HG03469 (cell line): Measurements from ENCODE around the gene EGFR.
A peak's percentile ranks its signal among the peaks of the same experiment; 100 is the strongest.

Experiments
- ATAC-seq: cut with Tn5 transposase; IDR thresholded peaks from one replicate; pipeline ENCODE4 v1.9.1; 2021; ENCODE audit warnings: mild to moderate bottlenecking, moderate library complexity, moderate number of reproducible peaks; ENCODE audit not compliant: unreplicated experiment

The EGFR gene

DNA sequence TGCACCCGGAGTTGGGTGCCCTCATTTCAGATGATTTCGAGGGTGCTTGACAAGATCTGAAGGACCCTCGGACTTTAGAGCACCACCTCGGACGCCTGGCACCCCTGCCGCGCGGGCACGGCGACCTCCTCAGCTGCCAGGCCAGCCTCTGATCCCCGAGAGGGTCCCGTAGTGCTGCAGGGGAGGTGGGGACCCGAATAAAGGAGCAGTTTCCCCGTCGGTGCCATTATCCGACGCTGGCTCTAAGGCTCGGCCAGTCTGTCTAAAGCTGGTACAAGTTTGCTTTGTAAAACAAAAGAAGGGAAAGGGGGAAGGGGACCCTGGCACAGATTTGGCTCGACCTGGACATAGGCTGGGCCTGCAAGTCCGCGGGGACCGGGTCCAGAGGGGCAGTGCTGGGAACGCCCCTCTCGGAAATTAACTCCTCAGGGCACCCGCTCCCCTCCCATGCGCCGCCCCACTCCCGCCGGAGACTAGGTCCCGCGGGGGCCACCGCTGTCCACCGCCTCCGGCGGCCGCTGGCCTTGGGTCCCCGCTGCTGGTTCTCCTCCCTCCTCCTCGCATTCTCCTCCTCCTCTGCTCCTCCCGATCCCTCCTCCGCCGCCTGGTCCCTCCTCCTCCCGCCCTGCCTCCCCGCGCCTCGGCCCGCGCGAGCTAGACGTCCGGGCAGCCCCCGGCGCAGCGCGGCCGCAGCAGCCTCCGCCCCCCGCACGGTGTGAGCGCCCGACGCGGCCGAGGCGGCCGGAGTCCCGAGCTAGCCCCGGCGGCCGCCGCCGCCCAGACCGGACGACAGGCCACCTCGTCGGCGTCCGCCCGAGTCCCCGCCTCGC, at the start of gene EGFR:
Gene EGFR (plus strand): TSS at position 657 of the 830 bp plus-strand sequence. CDS start 261 bp downstream, outside the sequence.
- no peak for ATAC-seq

DNA sequence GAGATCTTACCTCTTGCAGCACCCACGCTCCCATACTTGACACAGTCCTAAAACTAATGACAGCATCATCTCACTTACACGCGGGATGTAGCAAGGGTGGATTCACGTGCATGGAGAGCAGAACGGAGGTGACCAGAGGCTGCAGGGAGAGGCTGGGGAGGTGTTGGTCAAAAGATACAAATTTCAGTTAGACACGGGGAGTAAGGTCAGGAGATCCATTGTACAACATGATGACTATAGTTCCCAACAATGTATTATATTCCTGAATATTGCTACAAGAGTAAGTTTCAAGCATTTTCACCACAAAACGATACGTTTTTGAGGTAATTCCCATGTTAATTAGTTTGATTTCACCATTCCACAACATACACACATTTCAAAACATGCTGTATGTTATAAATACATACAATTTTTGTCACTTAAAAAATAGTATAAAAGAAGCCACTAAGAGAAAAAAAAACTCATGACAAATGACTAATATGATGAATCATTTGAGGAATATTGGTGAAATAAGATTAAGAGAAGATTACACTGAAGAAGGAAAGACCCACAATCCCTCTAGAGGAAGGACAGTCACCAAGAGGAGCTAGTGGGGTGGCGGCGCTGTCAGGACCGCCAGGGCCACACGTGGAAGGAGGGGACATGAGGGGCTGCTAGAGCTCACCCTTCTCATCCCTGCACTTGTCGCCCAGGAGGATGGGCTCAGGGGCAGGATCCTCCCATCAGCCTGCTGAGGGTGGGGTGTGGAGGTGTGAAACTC, 49.4 kb upstream of the EGFR start:
- ATAC-seq: no peak

DNA sequence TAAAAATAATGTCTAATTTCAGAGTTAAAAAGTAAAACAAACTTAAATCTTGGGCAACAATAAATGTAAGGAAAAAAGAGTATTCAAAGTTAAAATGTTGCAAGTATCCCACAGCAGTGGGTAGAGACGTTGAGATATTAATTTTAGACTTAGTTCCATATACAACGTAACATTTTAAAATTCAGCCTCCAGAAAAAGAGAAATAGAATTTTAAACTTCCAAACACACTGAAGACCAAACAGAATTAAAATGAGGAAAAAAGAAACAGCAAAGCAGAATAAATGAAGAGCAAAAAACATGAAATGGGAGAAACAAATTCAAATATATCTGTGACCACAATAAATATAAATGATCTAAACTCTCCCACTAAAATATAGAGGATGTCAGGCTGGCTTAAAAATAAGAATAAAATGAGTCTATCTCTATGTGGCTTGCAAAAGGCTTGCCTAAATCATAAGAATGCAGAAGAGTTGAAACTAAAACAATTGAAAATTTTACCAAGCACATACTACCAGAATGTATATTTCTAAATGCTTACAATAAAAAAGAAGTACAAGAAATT, 46.0 kb upstream of the EGFR start:
- no peak for ATAC-seq

DNA sequence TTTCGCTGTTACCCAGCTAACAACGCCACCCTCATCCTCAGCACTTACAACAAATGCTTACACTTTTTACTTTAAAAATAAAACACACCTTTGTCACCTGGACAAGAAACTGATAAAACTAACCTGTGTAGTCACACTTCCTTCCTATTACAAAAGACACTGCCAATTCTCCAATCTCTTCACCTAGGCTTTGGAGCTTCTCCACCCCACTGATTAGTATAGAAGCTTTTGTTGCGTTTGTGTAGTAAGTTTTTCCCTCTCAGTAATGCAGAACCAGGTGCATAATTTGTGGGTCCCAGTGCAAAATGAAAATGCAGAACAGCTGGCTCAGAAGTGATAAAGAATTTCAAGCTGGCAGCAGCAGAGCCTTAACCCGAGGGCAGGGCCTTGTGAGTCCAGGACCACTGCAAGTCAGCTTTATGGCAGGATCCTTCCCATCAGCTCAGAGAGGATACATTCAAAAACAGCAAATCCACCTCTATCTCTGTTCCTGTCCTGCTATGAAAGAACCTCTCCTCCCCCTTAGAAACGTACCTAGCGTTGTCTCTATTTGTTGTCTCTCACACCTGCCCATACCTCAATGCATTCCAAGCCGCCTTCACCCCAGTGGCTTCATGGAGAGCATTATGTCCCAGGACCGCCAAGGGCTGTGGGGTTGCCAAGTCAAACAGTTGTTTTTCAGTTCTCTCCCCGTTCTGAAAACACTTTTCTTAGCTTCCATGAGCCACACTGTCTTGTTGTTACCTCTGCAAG, 40.3 kb upstream of the EGFR start:
- no peak for ATAC-seq

DNA sequence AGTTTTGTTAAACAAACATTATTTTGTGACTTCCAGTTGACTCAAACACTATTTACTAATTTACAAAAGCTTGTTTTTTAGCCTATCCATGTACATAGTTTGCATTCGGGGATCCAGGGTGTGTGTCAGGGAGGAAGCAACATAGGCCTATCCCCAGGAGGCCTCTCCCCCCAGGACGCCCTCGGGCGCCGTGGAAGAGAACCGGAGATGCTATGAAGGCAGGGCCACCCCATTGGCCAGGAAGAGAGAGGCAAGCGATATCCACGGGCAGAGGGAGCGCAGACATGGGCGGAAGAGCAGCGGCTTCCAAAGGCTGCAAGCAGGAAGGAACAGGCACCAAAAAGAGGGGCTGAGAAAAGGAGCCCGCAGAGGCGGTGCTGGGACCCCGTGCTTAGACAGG, 38.3 kb upstream of the EGFR start:
- ATAC-seq: no peak

DNA sequence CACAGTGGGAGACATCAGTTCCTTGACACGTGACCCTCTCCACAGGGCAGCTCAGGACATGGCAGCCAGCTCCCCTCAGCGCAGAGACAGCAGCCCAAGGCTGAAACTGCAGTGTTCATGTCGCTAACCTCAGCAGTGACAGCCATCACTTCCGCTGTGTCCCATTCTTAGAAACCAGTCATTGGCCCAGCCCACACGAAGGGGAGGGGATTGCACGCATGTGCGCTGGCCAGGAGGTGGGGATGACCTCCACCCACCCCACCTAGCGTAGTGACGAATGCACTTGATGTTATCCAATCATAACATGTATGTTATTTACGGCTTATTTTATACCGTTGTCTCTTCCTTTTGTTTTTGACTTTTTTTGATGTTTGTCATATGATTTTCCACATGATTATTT, 36.9 kb upstream of the EGFR start:
- no peak for ATAC-seq

DNA sequence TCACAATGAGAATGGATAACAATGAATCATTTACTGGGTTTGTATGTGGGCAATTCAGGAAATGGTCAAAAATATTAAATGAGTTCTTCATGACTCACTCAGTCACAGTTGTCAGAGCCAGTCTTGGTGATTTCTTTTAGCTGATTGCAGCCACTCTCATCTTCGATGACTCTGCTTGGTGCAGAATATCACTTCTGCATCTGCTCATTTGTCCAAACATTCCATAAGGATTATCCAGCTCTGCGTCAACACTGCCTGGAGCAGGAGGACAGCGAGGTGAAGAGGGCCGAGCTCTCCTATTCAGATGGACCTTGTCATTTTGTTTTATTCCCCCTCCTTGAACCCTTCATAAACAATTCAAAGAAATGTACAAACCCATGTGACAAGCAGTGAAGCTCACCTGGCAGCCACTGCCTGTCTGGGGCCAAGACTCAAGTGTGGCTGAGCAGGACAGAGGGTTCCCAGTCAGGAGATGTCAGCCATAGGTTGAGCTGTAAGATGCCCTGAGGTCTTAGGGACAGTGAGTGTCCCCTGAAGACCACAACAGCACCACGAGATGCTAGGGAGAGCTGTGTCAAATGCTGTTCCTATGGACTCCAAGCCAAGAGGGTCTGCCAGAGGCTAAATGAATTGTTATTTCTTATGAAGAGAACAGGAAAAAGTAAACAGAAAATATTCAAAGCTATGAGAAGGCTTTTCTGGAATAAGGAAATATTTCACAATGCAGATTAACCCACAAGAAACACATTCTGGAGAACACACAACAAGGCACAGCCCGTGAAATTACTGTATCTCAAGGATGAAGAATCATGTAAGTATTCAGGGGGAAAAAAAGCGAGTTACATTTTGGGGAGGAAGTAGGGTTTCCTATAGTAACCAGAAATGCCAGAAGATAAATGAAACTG, 33.1 kb upstream of the EGFR start:
- ATAC-seq: no peak

DNA sequence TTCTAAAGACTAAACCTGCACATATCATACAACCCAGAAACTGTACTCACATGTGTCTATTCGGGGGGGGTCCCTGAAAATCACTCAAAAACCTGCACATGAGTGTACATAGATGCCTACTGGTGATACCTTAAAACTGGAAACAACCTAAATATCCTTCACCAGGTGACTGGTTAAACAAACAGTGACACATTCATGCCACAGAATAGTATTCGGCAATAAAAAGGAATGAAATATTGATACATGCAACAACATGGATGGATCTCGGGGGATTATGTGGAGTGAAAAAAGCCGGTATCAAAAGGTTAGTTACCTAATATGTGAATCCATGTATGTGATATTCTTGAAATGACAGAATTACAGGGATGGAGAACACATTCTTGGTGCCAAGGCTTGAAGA, 32.1 kb upstream of the EGFR start:
- no peak for ATAC-seq

DNA sequence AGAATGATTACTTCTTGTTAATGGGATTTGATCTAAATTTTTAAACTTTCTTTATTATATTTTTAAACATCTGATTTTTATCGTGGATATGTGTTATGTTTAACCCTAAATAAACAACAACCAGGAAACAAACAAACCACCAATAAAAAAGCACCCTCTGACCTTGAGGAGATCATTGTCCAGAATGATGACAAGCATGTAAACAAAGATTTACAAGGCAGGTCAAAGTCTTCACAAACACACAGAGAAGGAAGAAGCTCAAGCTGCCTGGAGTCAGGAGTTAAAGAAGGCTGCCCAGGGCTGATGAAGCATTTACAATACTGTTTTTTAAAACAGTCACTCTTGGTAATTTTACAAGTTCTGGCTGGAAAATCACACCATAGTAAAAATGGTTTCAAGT, 31.0 kb upstream of the EGFR start:
- no peak for ATAC-seq

DNA sequence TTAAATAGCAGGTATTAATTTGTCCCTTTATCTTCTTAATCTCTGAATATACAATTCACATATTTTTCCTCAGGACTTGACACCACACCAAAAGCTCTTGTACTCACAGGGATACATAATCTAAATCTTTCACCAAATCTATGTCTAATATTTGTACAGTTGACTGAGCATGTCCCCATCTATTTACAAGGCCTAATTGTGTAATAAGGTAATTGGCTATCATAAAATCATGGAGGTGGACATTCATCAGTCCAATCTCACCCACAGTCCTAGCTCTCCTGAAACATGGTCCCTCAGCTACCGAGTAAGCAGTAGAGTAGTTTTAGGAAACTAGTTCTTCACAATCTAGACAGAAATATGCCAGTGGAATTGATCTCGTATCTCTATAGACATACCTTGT, 30.3 kb upstream of the EGFR start:
- ATAC-seq: no peak

DNA sequence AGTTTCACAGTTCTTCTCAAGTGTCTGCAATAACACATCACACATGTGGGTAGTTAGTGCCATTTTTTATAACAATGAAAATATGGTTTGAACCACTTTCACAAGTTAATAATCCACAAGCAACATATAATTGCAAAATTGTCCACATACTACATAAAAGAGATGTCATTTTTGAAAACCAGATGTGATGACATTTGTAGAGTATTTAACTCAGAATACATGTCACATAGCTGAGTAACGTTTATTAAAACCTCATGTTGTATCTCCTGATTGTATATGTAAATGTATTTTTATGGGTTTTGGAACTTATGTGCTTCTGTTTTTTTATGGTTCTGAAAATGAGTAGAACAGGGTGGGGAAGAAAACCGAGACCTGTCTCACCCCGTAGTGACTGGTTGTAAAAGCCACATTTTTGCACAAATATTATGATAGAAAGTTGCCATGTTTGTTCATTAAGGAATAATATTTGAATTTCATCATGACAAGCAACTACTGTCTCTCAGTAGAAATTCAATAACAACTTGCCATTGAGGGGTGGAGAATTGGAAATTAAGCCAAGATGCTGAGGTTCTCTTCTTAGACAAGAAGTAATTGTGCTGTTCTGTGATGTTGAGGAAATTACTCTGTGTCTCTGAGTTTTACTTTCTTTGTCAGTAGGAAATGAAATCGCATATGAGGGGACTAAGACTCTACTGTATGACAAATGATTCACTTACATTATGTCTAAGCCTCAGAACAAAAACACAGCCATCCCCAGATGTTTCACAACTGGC, 29.2 kb upstream of the EGFR start:
- ATAC-seq: no peak

DNA sequence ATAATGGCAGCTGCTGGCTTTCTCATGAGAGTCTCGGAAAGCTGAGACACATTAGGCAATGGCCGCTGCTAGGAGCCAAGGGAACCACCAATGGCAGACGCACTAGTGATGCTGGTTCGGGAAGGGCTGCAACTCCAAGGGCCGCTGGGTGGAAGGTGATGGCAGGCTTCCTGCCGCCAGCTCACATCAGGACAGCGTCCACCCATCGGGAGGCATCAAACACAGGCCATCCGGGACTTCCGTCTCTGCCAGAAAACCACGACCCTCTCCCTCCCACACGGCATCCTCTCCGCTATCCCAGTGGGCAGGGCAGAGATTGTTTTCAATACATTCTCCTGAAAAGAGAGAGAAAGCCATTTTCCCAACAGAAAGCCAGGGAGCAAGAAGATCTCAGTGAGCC, 27.5 kb upstream of the EGFR start:
- ATAC-seq: no peak

DNA sequence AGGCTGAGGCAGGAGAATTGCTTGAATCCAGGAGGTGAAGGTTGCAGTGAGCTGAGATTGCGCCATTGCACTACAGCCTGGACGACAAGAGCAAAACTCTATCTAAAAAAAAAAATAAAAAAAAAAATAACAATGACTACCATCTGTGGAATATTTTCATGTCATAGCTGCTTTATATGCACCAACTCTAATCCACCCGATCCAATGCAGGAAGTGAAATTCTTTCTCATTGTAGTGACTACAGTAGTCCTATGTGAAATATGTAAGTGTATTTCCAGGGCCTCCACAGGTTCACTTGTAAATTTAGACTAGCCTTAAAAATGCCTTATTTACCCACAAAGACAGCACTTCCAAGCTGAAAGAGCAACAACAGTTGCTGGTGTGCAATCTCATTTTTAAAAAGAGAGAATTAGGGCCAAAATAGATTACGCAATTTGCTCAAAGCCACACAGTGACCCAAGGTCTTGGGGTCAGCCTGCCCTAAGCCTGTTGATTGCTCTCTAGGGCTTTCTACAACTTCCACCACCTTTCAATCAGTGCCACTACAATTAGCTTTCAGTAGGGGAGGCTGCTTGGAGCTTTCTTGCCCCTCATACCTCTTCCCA, 25.8 kb upstream of the EGFR start:
- no peak for ATAC-seq

DNA sequence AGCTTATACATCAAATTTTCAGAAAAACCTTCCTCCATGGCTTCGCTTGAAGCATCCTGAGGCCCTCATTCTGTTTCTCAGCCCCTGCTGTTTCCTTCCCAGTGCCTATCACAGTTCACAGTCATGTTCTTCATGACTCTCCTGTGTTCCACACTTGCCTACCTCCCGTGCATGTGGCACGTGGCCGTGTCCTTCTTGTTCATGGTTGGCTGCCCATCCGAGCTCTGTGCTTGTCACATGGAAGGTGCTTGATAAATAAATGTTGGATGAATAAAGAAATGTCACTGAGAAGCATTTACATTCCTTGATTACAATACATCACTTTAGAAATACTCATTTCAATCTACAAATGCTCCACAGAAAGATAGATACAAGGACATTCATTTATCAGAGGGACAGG, 23.7 kb upstream of the EGFR start:
- ATAC-seq: no peak

DNA sequence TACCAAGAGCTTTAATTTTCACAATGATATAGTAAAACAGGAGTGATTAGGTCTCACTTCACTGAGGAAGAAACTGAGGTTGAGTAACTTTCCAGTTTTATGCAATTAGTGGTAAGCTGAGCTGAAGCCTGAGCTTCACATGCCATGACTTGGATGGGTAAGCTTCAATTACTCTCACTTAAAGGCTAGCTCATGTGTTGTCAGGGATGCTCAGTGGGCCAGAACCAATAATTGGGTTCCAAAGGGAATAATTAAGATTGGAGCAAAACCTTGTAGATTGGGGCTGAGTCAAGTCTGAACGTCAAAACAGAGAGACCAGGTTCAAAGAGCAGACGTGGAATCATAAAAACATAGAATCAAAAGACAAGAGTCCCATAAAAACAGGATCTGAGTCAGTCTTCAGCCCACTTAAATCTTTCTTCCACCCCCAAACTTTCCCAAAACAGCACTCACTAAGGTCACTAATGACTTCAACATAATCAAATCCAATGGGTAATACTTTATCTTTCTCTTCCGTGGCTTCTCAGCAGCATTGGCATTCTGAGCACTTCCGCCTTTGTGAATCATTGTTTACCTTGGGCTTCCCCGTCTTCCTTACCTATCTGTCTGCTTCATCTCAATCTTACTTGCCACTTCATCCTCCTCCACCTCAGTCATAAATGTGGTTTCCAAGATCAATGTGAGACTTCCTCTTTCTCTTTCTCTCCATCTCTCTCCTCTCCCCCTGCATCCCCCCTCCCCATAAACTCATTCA, 23.0 kb upstream of the EGFR start:
- ATAC-seq: peak; percentile 82

DNA sequence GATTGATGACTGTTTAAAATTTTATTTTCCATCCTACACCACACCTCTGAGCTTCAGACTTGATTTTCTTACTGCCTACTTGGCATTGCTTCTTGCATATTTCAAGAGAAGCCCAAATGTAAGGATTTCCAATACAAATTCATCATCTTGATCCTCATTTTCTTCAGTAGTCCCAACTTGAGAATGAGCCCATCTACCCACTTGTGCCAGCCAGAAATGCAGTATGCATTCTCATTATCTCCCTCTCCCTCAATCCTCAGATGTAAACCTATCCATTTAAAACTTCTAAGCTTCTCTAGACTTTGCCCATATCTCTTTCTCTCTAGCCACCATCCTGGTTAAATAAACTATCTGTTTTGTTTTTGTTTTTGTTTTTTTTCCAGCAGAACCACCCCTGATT, 22.4 kb upstream of the EGFR start:
- no peak for ATAC-seq

DNA sequence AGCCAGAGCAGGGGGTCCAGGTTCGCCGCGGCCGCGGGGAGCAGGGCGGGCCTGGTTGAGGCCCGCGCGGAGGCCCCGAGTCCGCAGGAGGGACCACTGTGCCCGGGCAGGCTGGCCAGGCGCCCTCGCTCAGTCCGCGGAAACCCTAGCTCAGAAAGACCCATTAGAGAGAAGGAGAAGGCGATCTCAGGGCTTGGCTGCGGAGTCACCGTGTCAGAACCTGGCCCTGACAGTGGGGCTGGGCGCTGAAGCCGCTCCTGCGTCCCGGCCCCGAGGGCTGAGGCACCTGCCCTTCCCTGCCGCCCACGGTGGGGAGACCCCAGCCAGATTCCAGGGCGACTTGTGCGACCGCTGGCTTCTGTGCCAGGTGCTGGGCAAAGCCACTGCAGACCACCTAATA, 14.2 kb upstream of the EGFR start:
- no peak for ATAC-seq

DNA sequence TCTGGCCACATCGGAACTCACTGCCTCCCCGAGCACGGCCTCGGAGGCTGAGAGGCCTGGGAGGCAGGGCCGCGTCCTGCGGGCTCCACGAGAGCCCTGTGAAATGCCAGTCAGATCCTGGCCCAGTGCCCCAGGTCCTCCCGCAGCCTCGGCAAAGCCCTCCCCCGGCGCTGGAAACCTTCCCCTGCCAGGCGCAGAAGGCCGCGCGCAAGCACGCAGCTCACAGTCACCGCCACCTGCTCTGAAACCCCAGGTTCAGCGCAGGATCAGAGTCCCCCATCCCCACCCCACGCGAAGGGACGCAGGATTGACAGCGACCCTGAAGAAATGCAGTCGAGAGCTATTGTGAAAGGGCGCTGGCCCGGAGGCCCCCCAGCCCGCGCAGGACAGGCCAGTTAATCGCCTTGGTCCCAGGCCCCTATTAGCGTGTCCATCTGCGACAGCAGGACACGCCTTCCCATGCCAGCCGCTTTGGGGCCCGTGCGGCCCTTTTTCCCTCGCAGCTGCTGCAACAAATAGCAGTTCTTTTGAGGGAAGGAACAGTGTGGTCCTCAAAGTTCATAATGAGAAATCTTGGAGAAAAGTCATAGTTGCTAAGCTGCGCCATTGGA, 13.5 kb upstream of the EGFR start:
- ATAC-seq: no peak
